RWPE1 (cell line): ENCODE measurements around the gene NRG3.

Experiments used
- CTCF ChIA-PET: fragments of 350-600 bp; sonication (Branson Sonifier 250); formaldehyde crosslinking; extraction: SDS; loops from one replicate; lab custom pipeline; 2021; lab: Yijun Ruan, JAX
- POLR2A ChIA-PET: fragments of 400-600 bp; formaldehyde crosslinking; extraction: SDS; loops from one replicate; lab custom pipeline; 2020; ENCODE audit warnings: antibody characterized with exemption; ENCODE audit not compliant: low non-redundant PET; lab: Yijun Ruan, JAX
- DNase-seq: peaks from one replicate; pipeline ENCODE4 v3.0.0; 2012; ENCODE audit warnings: low spot score
- H3K27ac ChIP-seq: fragments of 450-650 bp; 2 replicates; pipeline ENCODE4 v1.5.1; 2017
- TF ChIP-seq, protein P1 (sequence below): fragments of 450-650 bp; conservative IDR thresholded peaks from 2 replicates; pipeline ENCODE4 v1.5.1; 2017; ENCODE audit warnings: low read depth, mild to moderate bottlenecking

Gene NRG3

DNA sequence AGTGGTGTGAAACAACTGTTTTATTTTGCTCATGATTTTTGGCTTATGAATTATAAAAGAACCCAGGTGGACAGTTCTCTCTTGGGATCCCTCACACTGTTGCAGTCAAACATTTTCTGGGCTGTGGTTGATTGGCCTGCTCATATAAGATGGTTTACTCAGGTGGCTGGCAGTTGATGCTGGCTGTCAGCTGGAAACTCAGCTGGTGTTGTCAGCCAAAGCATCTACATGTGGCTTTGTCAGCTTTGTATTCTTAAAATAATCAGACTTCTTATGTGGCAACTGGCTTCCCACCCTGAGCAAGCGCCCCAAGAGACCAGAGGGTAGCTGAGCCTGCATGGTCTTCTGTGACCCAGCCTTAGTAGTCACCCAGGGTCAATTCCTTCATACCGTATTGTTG, 534.7 kb downstream of the NRG3 start:
- POLR2A ChIA-PET: no interaction called here
- H3K27ac ChIP-seq: no peak overlapping the region
- CTCF ChIA-PET: interaction anchor here (0.6 kb wide), 1 partner anchor 454 kb away, joined by 3 read pairs; no protein-coding TSS in a partner anchor

DNA sequence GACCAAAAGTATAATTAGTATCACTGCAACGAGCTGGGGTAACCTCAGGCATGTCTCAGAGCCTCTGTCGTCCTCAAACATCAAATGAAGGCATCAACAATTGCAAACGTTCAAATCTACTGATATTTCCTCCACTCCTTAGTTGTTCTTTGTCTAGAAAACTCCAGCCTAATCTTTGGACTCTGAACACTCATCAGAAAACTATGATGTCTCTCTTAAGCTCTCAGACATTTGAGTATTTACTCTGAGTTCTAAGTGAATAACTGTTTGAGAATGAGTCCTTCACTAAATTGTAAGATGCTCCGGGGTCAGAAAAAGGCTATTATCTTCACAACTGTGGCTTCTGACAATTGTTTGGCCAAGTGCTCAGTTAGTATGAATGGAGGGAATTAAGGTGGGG, 536.4 kb downstream of the NRG3 start:
- no peak for DNase-seq
- no peak overlapping the region for H3K27ac ChIP-seq
- POLR2A ChIA-PET: no interaction called here
- CTCF ChIA-PET: no interaction called here
- TF ChIP-seq, protein P1, sequence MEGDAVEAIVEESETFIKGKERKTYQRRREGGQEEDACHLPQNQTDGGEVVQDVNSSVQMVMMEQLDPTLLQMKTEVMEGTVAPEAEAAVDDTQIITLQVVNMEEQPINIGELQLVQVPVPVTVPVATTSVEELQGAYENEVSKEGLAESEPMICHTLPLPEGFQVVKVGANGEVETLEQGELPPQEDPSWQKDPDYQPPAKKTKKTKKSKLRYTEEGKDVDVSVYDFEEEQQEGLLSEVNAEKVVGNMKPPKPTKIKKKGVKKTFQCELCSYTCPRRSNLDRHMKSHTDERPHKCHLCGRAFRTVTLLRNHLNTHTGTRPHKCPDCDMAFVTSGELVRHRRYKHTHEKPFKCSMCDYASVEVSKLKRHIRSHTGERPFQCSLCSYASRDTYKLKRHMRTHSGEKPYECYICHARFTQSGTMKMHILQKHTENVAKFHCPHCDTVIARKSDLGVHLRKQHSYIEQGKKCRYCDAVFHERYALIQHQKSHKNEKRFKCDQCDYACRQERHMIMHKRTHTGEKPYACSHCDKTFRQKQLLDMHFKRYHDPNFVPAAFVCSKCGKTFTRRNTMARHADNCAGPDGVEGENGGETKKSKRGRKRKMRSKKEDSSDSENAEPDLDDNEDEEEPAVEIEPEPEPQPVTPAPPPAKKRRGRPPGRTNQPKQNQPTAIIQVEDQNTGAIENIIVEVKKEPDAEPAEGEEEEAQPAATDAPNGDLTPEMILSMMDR: no peak

More for the DNA sequence above, 534.7 kb downstream of the NRG3 start:
- no peak for DNase-seq
- TF ChIP-seq, protein P1: no peak

DNA sequence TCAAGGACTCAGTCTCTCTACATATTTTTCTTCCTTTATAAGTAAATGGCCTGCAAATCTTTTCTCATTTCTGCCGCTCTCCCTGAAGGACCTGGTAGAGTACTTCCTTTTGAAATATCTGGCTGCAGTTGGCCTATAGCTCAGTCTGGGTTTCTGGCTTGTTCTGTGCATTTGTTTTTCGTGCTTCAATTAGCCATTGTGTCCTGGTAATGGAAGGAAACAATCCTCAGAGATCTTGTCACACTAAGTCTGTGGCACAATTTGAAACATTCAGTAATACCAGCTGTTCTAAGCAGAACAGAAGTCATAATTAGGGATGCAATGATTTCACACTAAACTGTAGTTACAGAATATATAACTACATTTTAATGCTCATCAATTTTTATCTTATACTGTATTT, 545.0 kb downstream of the NRG3 start:
- no peak for DNase-seq
- POLR2A ChIA-PET: no interaction called here
- TF ChIP-seq, protein P1: no peak
- no peak overlapping the region for H3K27ac ChIP-seq
- CTCF ChIA-PET: no interaction called here

DNA sequence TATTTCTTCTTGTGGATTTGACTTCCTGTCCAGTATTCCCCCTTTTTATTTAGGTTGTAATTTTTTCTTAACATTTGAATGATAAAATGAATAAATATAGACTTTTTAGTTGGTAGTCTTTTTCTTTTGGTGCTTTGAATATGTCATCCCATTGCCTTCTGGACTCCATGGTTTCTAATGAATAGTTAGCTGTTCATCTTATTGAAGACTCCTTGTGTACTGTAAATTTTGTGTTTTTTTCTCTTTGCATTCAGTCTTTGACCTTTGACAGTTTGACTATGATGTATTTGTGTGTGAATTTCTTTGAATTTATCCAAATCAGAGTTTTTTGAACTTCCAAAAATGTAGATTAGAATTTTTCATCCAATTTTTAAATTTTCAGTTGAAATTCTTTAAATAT, 554.3 kb downstream of the NRG3 start:
- H3K27ac ChIP-seq: no peak overlapping the region
- DNase-seq: no peak
- TF ChIP-seq, protein P1: no peak
- ChIA-PET CTCF (no interaction called here), POLR2A (no interaction called here)

DNA sequence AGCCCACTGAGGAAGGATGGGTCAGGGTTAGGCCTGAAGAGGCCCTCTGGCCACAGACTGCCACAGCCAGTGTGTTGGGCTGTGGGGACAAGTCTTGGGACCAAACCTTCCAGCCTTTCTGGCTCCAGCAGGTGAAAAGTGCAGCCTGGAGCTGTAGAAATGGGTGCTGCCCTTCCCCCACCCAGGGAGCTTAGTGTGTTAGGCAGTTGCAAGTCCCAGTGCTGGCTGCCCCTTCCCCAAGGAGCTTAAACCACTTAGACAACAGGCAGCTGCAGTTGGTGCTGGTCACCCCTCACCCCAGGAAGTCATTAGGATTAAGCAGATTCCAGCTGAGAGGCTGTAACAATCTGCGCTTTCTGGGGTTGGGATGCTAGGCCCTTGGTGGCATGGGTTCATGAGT, 563.3 kb downstream of the NRG3 start:
- ChIA-PET POLR2A (no interaction called here), CTCF (no interaction called here)
- no peak overlapping the region for H3K27ac ChIP-seq
- DNase-seq: no peak
- TF ChIP-seq, protein P1: no peak

DNA sequence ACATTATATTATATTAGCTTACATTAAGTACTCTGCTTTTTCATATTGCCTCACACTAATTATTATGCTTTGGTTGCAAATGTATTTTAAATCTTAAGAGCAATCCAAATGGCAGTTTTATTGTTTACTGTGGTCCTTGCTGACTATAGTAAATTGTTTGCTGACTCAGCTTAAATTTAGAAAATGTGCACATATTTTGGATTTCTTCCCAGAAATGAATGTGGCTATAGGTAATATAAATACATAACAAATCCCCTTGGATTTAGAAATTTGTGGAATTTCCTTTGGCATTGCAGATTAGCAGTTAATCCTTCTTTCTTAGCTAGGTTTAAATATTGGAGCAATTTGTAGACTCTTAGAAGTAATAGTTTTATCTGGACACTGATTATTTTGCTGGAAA, 565.8 kb downstream of the NRG3 start:
- TF ChIP-seq, protein P1: no peak
- DNase-seq: no peak
- no peak overlapping the region for H3K27ac ChIP-seq
- ChIA-PET CTCF (interaction anchor here (0.6 kb wide), 1 partner anchor 1381 kb away, joined by 3 read pairs; no protein-coding TSS in a partner anchor), POLR2A (no interaction called here)
